Measurements from ENCODE around the gene GIGYF1.

- TF ChIP-seq POU6F1 (CRISPR knock-in tag; IDR thresholded peaks at IDR 0.05; ENCODE audit: borderline replicate concordance, low read depth) (no peak), ZNF8 (CRISPR knock-in tag; IDR thresholded peaks at IDR 0.05) (no peak), CSRNP3 (CRISPR knock-in tag; IDR thresholded peaks at IDR 0.05) (no peak), RARB (CRISPR knock-in tag; IDR thresholded peaks at IDR 0.05) (no peak), GLIS3 (CRISPR knock-in tag; IDR thresholded peaks at IDR 0.05) (no peak), CSDC2 (CRISPR knock-in tag; IDR thresholded peaks at IDR 0.05) (no peak), ZFP30 (CRISPR knock-in tag; IDR thresholded peaks at IDR 0.05) (no peak), ESRRG (CRISPR knock-in tag; IDR thresholded peaks at IDR 0.05) (no peak)
Observed at GRCh38 chr7:100682228-100682741, 11.8 kb downstream of the GIGYF1 start.

All from SK-N-SH treated with all-trans-retinoic acid at 6 μM for 48 hours (cell line).